ENCODE measurements around the gene PRICKLE2. TPM values are rescaled to one million over a fixed set of nuclear protein-coding genes. Genes with fewer than 3 reads are reported as not detected.
A peak's percentile ranks its signal among the peaks of the same experiment; 100 is the strongest.

PRICKLE2 gene
- total RNA-seq, 1 experiment from 2014 or later = 9.6 TPM

DNA sequence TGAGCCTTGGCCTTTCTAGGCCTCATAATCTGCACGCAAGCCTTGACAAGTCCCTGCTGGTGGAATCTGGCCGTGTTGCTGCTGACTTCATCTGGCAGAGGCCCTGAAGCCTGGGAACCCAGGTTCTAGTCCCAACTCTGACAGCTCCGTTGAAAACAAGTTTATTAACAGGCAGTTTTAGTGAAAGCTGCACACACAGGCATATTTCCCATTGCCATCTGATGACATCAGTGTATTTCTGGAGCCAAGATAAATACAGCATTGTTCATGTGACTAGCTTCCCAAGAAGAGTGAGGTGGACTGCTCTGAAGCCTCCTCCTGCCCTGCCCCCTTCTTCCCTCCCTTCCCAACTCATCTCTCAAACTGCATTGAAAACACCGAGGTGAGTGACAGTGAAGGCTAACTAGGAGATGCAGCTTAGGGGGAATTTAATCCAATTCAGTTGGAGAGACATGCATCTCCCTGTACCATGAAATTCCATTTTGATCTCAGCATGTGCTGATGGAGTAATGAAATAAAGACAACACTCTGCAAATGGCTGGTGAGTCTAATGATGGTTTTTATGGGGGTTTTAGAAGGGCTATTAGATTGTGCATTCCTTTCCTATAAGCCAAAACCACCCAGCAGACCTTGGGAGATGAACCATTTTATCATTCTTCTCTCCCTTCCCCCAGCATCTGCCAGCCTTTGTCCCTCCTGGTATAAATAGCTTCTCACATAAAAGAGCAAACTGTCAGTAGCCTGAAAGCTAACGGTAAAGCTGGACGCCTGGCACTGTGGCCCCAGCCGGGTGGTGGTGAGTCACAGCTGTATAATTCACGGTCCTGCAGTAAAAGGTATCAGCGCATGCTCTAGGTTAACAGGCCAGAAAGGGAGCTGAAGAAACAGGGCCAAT is 38.0 kb downstream of the PRICKLE2 start:
- TSS peak; percentile 83 for BruUV-seq (replicated peaks)
- Mint-ChIP-seq H3K27ac (ENCODE audit: low read depth, unreplicated experiment) (peak overlapping the region; percentile 83), H3K4me1 (ENCODE audit: insufficient read depth, unreplicated experiment) (peaks cover 66% of the 10 kb centered on the region), H3K36me3 (ENCODE audit: insufficient read depth, unreplicated experiment) (no peaks in the 10 kb centered on the region), H3K4me3 (ENCODE audit: unreplicated experiment) (peak overlapping the region; percentile 62), H3K9me3 (ENCODE audit: unreplicated experiment) (no peaks in the 10 kb centered on the region), H3K27me3 (ENCODE audit: insufficient read depth, unreplicated experiment) (no peaks in the 10 kb centered on the region)
- POLR2A ChIA-PET = interaction anchor here (0.5 to 6.5 kb wide), 27 partner anchors 11 to 353 kb away, joined by 3 to 84 read pairs (median 4); partner anchors contain the start of gene PSMD6
- CTCF ChIA-PET = interaction anchor here (0.6 to 4.3 kb wide), 25 partner anchors 8 to 213 kb away, joined by 3 to 23 read pairs (median 4); partner anchors contain the start of gene PSMD6
- TF ChIP-seq, protein P1, sequence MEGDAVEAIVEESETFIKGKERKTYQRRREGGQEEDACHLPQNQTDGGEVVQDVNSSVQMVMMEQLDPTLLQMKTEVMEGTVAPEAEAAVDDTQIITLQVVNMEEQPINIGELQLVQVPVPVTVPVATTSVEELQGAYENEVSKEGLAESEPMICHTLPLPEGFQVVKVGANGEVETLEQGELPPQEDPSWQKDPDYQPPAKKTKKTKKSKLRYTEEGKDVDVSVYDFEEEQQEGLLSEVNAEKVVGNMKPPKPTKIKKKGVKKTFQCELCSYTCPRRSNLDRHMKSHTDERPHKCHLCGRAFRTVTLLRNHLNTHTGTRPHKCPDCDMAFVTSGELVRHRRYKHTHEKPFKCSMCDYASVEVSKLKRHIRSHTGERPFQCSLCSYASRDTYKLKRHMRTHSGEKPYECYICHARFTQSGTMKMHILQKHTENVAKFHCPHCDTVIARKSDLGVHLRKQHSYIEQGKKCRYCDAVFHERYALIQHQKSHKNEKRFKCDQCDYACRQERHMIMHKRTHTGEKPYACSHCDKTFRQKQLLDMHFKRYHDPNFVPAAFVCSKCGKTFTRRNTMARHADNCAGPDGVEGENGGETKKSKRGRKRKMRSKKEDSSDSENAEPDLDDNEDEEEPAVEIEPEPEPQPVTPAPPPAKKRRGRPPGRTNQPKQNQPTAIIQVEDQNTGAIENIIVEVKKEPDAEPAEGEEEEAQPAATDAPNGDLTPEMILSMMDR (IDR thresholded peaks at IDR 0.05; ENCODE audit: unreplicated experiment) = no peak
- peak; percentile 93 for DNase-seq (ENCODE audit: unreplicated experiment)
- intact Hi-C loops (cut with micrococcal nuclease) = loop anchor here (1.0 to 2.0 kb wide), 4 partner anchors 27 to 211 kb away; no protein-coding TSS in a partner anchor

DNA sequence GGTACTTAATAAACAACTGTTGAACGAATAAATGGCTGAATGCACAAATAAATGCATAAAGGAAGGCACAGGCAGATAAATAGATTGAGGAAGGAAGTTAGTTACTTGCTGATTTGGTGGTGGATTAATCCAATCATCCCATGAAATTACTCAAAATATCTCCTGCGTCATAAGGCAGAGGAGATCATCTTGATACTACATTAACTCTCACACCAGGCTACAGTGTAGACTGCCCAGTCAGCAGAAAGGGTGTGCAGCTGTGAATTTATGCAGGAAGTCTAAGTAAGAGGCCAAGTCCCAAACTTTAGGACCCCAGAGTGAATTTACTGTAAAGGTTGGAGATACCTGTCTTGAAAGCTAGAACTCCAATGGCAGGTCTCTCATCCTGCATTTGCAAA is 38.6 kb downstream of the PRICKLE2 start:
- Mint-ChIP-seq H3K9me3 (ENCODE audit: unreplicated experiment) (no peaks in the 10 kb centered on the region), H3K27me3 (ENCODE audit: insufficient read depth, unreplicated experiment) (no peaks in the 10 kb centered on the region), H3K4me1 (ENCODE audit: insufficient read depth, unreplicated experiment) (peaks cover 70% of the 10 kb centered on the region), H3K4me3 (ENCODE audit: unreplicated experiment) (no peak overlapping the region), H3K36me3 (ENCODE audit: insufficient read depth, unreplicated experiment) (no peaks in the 10 kb centered on the region), H3K27ac (ENCODE audit: low read depth, unreplicated experiment) (peak overlapping the region; percentile 83)
- DNase-seq (ENCODE audit: unreplicated experiment) = no peak
- intact Hi-C loops (cut with micrococcal nuclease) = loop anchor here (1.0 to 2.0 kb wide), 4 partner anchors 28 to 212 kb away; no protein-coding TSS in a partner anchor
- BruUV-seq (replicated peaks) = no TSS peak
- CTCF ChIA-PET = interaction anchor here (0.6 to 4.3 kb wide), 10 partner anchors 18 to 157 kb away, joined by 3 to 23 read pairs (median 3); no protein-coding TSS in a partner anchor
- POLR2A ChIA-PET = interaction anchor here (0.6 to 6.5 kb wide), 16 partner anchors 18 to 345 kb away, joined by 3 to 84 read pairs (median 6); no protein-coding TSS in a partner anchor
- TF ChIP-seq, protein P1 (IDR thresholded peaks at IDR 0.05; ENCODE audit: unreplicated experiment) = no peak

DNA sequence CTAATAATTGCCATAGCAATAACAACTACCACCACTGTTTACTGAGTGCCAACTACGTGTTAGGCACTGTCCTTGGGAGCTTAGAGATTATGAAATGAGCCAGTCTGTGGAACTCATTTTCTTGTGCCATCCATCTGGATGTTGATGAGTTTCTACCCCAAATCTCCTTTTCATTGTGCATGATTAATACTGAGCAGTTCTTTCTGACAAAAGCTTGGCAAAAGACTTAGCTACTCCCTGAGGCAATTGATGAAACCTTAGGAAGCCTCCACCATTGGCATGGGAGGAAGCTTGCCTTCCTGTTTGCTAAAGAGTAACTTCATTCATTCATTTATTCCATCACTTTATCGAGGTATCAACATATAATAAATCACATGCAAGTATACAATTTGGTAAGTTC is 39.8 kb downstream of the PRICKLE2 start:
- Mint-ChIP-seq H3K27me3 (ENCODE audit: insufficient read depth, unreplicated experiment) (no peaks in the 10 kb centered on the region), H3K27ac (ENCODE audit: low read depth, unreplicated experiment) (peak overlapping the region; percentile 83), H3K9me3 (ENCODE audit: unreplicated experiment) (no peaks in the 10 kb centered on the region), H3K4me1 (ENCODE audit: insufficient read depth, unreplicated experiment) (peaks cover 61% of the 10 kb centered on the region), H3K4me3 (ENCODE audit: unreplicated experiment) (no peak overlapping the region), H3K36me3 (ENCODE audit: insufficient read depth, unreplicated experiment) (no peaks in the 10 kb centered on the region)
- TF ChIP-seq, protein P1 (IDR thresholded peaks at IDR 0.05; ENCODE audit: unreplicated experiment) = no peak
- no TSS peak for BruUV-seq (replicated peaks)
- ChIA-PET POLR2A (interaction anchor here (0.9 to 6.5 kb wide), 9 partner anchors 9 to 81 kb away, joined by 3 to 84 read pairs (median 4); no protein-coding TSS in a partner anchor), CTCF (interaction anchor here (1.1 to 4.3 kb wide), 3 partner anchors 12 to 80 kb away, joined by 3 to 23 read pairs (median 4); no protein-coding TSS in a partner anchor)
- intact Hi-C loops (cut with micrococcal nuclease) = no loop called here
- DNase-seq (ENCODE audit: unreplicated experiment) = peak; percentile 80

DNA sequence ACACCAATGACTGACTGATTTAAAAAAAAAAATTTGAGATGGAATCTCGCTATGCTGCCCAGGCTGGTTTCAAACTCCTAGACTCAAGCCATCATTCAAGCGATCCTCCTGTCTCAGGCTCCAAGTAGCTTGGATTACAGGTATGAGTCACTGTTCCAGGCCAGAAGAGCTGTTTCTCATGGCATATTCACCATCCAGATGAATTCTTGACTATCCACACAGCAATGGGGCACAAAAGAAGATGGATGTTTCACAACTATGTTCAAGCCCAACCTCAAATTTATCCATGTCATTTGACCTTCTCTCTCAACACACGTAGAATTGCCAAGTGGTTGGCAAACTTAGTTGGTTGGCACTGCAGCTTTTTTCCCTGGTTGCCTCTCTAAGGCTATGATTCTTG is 40.6 kb downstream of the PRICKLE2 start:
- TF ChIP-seq, protein P1 (IDR thresholded peaks at IDR 0.05; ENCODE audit: unreplicated experiment) = no peak
- Mint-ChIP-seq H3K4me1 (ENCODE audit: insufficient read depth, unreplicated experiment) (peaks cover 53% of the 10 kb centered on the region), H3K36me3 (ENCODE audit: insufficient read depth, unreplicated experiment) (no peaks in the 10 kb centered on the region), H3K27ac (ENCODE audit: low read depth, unreplicated experiment) (peak overlapping the region; percentile 83), H3K4me3 (ENCODE audit: unreplicated experiment) (no peak overlapping the region), H3K9me3 (ENCODE audit: unreplicated experiment) (no peaks in the 10 kb centered on the region), H3K27me3 (ENCODE audit: insufficient read depth, unreplicated experiment) (no peaks in the 10 kb centered on the region)
- ChIA-PET CTCF (interaction anchor here (0.7 to 4.3 kb wide), 6 partner anchors 11 to 180 kb away, joined by 3 to 23 read pairs (median 4); no protein-coding TSS in a partner anchor), POLR2A (interaction anchor here (0.7 to 6.5 kb wide), 11 partner anchors 8 to 329 kb away, joined by 3 to 84 read pairs (median 4); no protein-coding TSS in a partner anchor)
- intact Hi-C loops (cut with micrococcal nuclease) = no loop called here
- peak; percentile 91 for DNase-seq (ENCODE audit: unreplicated experiment)
- BruUV-seq (replicated peaks) = no TSS peak

Data from MCF 10A (cell line).